HUDEP-2 (cell line): ENCODE results near the gene MAML2.

Source experiments
- DNase-seq, 76 experiments: peaks; one replicate each; lab custom pipeline; 2025; ENCODE audit not compliant: unreplicated experiment in 76 of 76; lab: John Stamatoyannopoulos, UW

Gene MAML2

GRCh38 chr11:96218006-96218405 is 125.0 kb downstream of the MAML2 start:
- DNase-seq: no peak

GRCh38 chr11:96217206-96217605 is 125.8 kb downstream of the MAML2 start:
- DNase-seq: no peak

- DNase-seq: no peak
Measured at GRCh38 chr11:96215826-96216225, 127.2 kb downstream of the MAML2 start.

GRCh38 chr11:96215110-96215782 is 127.7 kb downstream of the MAML2 start:
- DNase-seq: no peak

GRCh38 chr11:96214777-96215109 is 128.3 kb downstream of the MAML2 start:
- no peak for DNase-seq

GRCh38 chr11:96213500-96213899 is 129.5 kb downstream of the MAML2 start:
- no peak for DNase-seq

GRCh38 chr11:96211436-96211835 is 131.6 kb downstream of the MAML2 start:
- no peak for DNase-seq

GRCh38 chr11:96207459-96208449 is 135.2 kb downstream of the MAML2 start:
- no peak for DNase-seq

- no peak for DNase-seq
Measured at GRCh38 chr11:96206955-96207354, 136.0 kb downstream of the MAML2 start.

- DNase-seq: no peak
Measured at GRCh38 chr11:96205460-96205809, 137.6 kb downstream of the MAML2 start.

GRCh38 chr11:96204721-96205459 is 138.1 kb downstream of the MAML2 start:
- DNase-seq: no peak

- no peak for DNase-seq
Measured at GRCh38 chr11:96204366-96204659, 138.7 kb downstream of the MAML2 start.

- DNase-seq: no peak
Measured at GRCh38 chr11:96203567-96204365, 139.2 kb downstream of the MAML2 start.

- no peak for DNase-seq
Measured at GRCh38 chr11:96200243-96200642, 142.8 kb downstream of the MAML2 start.

- no peak for DNase-seq
Measured at GRCh38 chr11:96199563-96200025, 143.4 kb downstream of the MAML2 start.

GRCh38 chr11:96197801-96198701 is 144.9 kb downstream of the MAML2 start:
- DNase-seq: no peak

- no peak for DNase-seq
Measured at GRCh38 chr11:96197103-96197502, 145.9 kb downstream of the MAML2 start.

GRCh38 chr11:96196181-96196662 is 146.8 kb downstream of the MAML2 start:
- no peak for DNase-seq

GRCh38 chr11:96195671-96196070 is 147.3 kb downstream of the MAML2 start:
- DNase-seq: no peak
